ENCODE data around the gene CAMK2G. TPM values are rescaled to one million over a fixed set of nuclear protein-coding genes. Genes with fewer than 3 reads are reported as not detected.
A peak's percentile ranks its signal among the peaks of the same experiment; 100 is the strongest.

CAMK2G gene
- polyA plus RNA-seq, 2 of the 4 experiments (the other 2 are of a cell fraction) = 22.6 to 25.5 TPM

- no peak for ATAC-seq
- peak overlapping the region; percentile 88 for H3K4me3 ChIP-seq
- no peak for DNase-seq (ENCODE audit: low read depth in 1 of 2, low spot score in 1 of 2)
- POLR2A ChIA-PET = no interaction called here
- peak overlapping the region; percentile 95 to 98; a peak in 5 of 6 replicates for H3K27ac ChIP-seq
- CTCF ChIA-PET = interaction anchor here (1.0 to 3.1 kb wide), 2 partner anchors 9 to 13 kb away, joined by 3 to 10 read pairs; no protein-coding TSS in a partner anchor
- H3K4me1 ChIP-seq = peaks cover 35% of the 10 kb centered on the region
- 43% methylated on average over 2 of the region's 2 CpGs for WGBS (ENCODE audit: missing lambda C conversion rate)
- FAIRE-seq = no peak
- H3K9me3 ChIP-seq = no peaks in the 10 kb centered on the region
- H3K4me2 ChIP-seq = peak overlapping the region; percentile 94
- TF ChIP-seq REST (IDR thresholded peaks at IDR 0.05) (no peak), BCL3 (IDR thresholded peaks at IDR 0.05) (no peak), MAZ (IDR thresholded peaks at IDR 0.05; ENCODE audit: borderline replicate concordance, low read depth, low read length) (no peak), JUN (IDR thresholded peaks at IDR 0.05) (no peak), EP300 (IDR thresholded peaks at IDR 0.05) (no peak), RCOR1 (IDR thresholded peaks at IDR 0.05; ENCODE audit: low read depth, low read length) (no peak), ELK1 (IDR thresholded peaks at IDR 0.05; ENCODE audit: low read depth, low read length) (no peak), POLR2AphosphoS2 (conservative IDR thresholded peaks at IDR 0.05; ENCODE audit: low read length) (no peak), TFCP2L1 (CRISPR knock-in tag; IDR thresholded peaks at IDR 0.05) (no peak), CBX8 (IDR thresholded peaks at IDR 0.05) (no peak), HOXB5 (CRISPR knock-in tag; IDR thresholded peaks at IDR 0.05) (no peak), ATOH8 (CRISPR knock-in tag; IDR thresholded peaks at IDR 0.05; ENCODE audit: low read depth) (no peak), KDM1A (IDR thresholded peaks at IDR 0.05; ENCODE audit: low read depth) (no peak), HES2 (IDR thresholded peaks at IDR 0.05) (no peak), ZC3H11A (IDR thresholded peaks at IDR 0.05) (no peak), HDAC2 (IDR thresholded peaks at IDR 0.05) (no peak), FOSB (CRISPR knock-in tag; IDR thresholded peaks at IDR 0.05) (no peak), PHF8 (IDR thresholded peaks at IDR 0.05; ENCODE audit: borderline replicate concordance, low read depth) (no peak), CEBPB (IDR thresholded peaks at IDR 0.05) (no peak), MAX (IDR thresholded peaks at IDR 0.05) (no peak)
Observed at GRCh38 chr10:73782749-73783085, 91.6 kb downstream of the CAMK2G start.
